Type B pancreatic cell (in vitro differentiated cells): Measurements from ENCODE around the gene TMEM141. TPM values are rescaled to one million over a fixed set of nuclear protein-coding genes. Genes with fewer than 3 reads are reported as not detected.
A peak's percentile ranks its signal among the peaks of the same experiment; 100 is the strongest.
"Not testable (repeated sequence)": the region's sequence is repeated elsewhere in the genome, so short reads cannot be mapped to it uniquely, and the experiment has no call there.

Source experiments
- DNase-seq: peaks from one replicate; pipeline ENCODE4 v3.0.0; 2021; ENCODE audit warnings: mixed read lengths; ENCODE audit not compliant: unreplicated experiment; ENCODE audit errors: extremely low spot score
- H3K27ac Mint-ChIP-seq: 2 replicates; pipeline ENCODE4 v1.8.0; 2021; ENCODE audit warnings: mild to moderate bottlenecking, mixed read lengths
- H3K27me3 Mint-ChIP-seq: 2 replicates; pipeline ENCODE4 v1.8.0; 2021; ENCODE audit warnings: mixed read lengths
- H3K36me3 Mint-ChIP-seq: 2 replicates; pipeline ENCODE4 v1.8.0; 2021; ENCODE audit warnings: mixed read lengths
- H3K4me1 Mint-ChIP-seq: one replicate; pipeline ENCODE4 v1.8.0; 2021; ENCODE audit warnings: mixed read lengths; ENCODE audit not compliant: unreplicated experiment
- H3K4me3 Mint-ChIP-seq: 2 replicates; pipeline ENCODE4 v1.8.0; 2021; ENCODE audit warnings: mild to moderate bottlenecking, mixed read lengths
- H3K9me3 Mint-ChIP-seq: 2 replicates; pipeline ENCODE4 v1.8.0; 2021; ENCODE audit warnings: mixed read lengths
- CTCF ChIP-seq: fragments of 200-600 bp; sonication (generic); conservative IDR thresholded peaks from 2 replicates; pipeline ENCODE4 v1.5.0; 2021; ENCODE audit warnings: antibody characterized with exemption, mild to moderate bottlenecking
- total RNA-seq: library from RNA; stranded (reverse); gene quantifications from 2 replicates; pipeline ENCODE4 v1.2.1, GENCODE V29; 2021; ENCODE audit warnings: low replicate concordance

TMEM141 gene
- total RNA-seq, 1 donor from 2014 or later: 62.3 TPM

GRCh38 chr9:136829412-136829811, 38.3 kb downstream of the TMEM141 start:
- Mint-ChIP-seq H3K9me3 (no peaks in the 10 kb centered on the region), H3K4me1 (no peaks in the 10 kb centered on the region), H3K27ac (no peak overlapping the region), H3K27me3 (no peaks in the 10 kb centered on the region), H3K36me3 (no peaks in the 10 kb centered on the region), H3K4me3 (no peak overlapping the region)
- no peak for TF ChIP-seq CTCF
- no peak for DNase-seq

GRCh38 chr9:136829981-136830885, 39.1 kb downstream of the TMEM141 start:
- no peak overlapping the region for H3K27ac Mint-ChIP-seq

GRCh38 chr9:136831002-136831719, 40.0 kb downstream of the TMEM141 start:
- no peaks in the 10 kb centered on the region for H3K4me1 Mint-ChIP-seq
- no peaks in the 10 kb centered on the region for H3K9me3 Mint-ChIP-seq
- no peaks in the 10 kb centered on the region for H3K27me3 Mint-ChIP-seq
- DNase-seq: no peak
- H3K27ac Mint-ChIP-seq: no peak overlapping the region
- H3K36me3 Mint-ChIP-seq: no peaks in the 10 kb centered on the region
- TF ChIP-seq CTCF: no peak
- H3K4me3 Mint-ChIP-seq: no peak overlapping the region

More at GRCh38 chr9:136829981-136830885, 39.1 kb downstream of the TMEM141 start:
- Mint-ChIP-seq H3K4me3 (no peak overlapping the region), H3K4me1 (no peaks in the 10 kb centered on the region), H3K27me3 (no peaks in the 10 kb centered on the region), H3K36me3 (no peaks in the 10 kb centered on the region), H3K9me3 (no peaks in the 10 kb centered on the region)
- no peak for DNase-seq
- TF ChIP-seq CTCF: no peak

- TF ChIP-seq CTCF: no peak
- no peaks in the 10 kb centered on the region for H3K36me3 Mint-ChIP-seq
Observed at GRCh38 chr9:136831720-136832104, 40.6 kb downstream of the TMEM141 start.

GRCh38 chr9:136832581-136832980, 41.4 kb downstream of the TMEM141 start:
- Mint-ChIP-seq H3K27ac (no peak overlapping the region), H3K36me3 (no peaks in the 10 kb centered on the region), H3K4me3 (no peak overlapping the region), H3K9me3 (no peaks in the 10 kb centered on the region), H3K4me1 (no peaks in the 10 kb centered on the region), H3K27me3 (no peaks in the 10 kb centered on the region)
- DNase-seq: no peak
- no peak for TF ChIP-seq CTCF

More at GRCh38 chr9:136831720-136832104, 40.6 kb downstream of the TMEM141 start:
- H3K9me3 Mint-ChIP-seq: no peaks in the 10 kb centered on the region
- H3K4me1 Mint-ChIP-seq: no peaks in the 10 kb centered on the region
- no peaks in the 10 kb centered on the region for H3K27me3 Mint-ChIP-seq
- no peak overlapping the region for H3K27ac Mint-ChIP-seq
- no peak overlapping the region for H3K4me3 Mint-ChIP-seq
- no peak for DNase-seq

GRCh38 chr9:136833381-136834048, 42.4 kb downstream of the TMEM141 start:
- H3K4me1 Mint-ChIP-seq, H3K27me3 Mint-ChIP-seq, H3K36me3 Mint-ChIP-seq, H3K9me3 Mint-ChIP-seq, H3K4me3 Mint-ChIP-seq, DNase-seq: not testable (repeated sequence)
- H3K27ac Mint-ChIP-seq: peak overlapping the region; percentile 39
